ENCODE results near the gene GFOD2. TPM values are rescaled to one million over a fixed set of nuclear protein-coding genes. Genes with fewer than 3 reads are reported as not detected.

GFOD2 gene
- total and polyA plus RNA-seq, 2 experiments from 2014 or later, result 19.3 to 34.3 TPM

DNA sequence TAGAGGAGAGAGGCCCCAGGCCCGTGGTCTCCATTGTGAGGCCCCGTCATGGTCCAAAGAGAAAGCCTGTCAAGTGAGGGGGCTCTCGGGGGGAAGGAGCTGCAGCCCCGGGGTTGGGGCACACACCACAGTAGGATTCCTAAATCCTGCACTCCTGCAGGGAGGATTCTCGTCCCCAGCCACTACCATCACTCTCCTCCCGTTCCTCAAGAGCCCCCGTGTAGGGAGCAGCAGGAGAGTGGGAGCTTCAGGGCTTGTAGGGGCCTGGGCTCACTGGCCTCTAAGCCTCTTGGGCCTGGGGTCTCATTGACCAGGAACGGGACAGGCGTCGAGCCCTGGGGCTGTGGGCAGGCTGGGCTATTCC is 51.7 kb downstream of the GFOD2 start:
- H3K4me1 Mint-ChIP-seq, result peaks cover 10% of the 10 kb centered on the region
- no peak overlapping the region for H3K27ac Mint-ChIP-seq
- Histone ChIP-seq H3K4me2 (peak overlapping the region; percentile 93), H3K27ac (ENCODE audit: low read depth) (no peak overlapping the region), H4K20me1 (replicated peaks; ENCODE audit: insufficient read depth) (0 out of 2 replicates have a peak, but pooled peaks cover 5% of the 10 kb centered on the region), H3K27me3 (ENCODE audit: insufficient read depth) (peaks cover 10% of the 10 kb centered on the region), H3K79me2 (replicated peaks; ENCODE audit: insufficient read depth) (no peaks in the 10 kb centered on the region), H3K9me2 (ENCODE audit: insufficient read depth) (no peaks in the 10 kb centered on the region), H2AFZ (peak overlapping the region; percentile 91; the same call in 1 of the 2 replicates), H3K4me1 (ENCODE audit: insufficient read depth) (peaks cover 7% of the 10 kb centered on the region; the same call in 1 of the 2 replicates), H3K4me3 (peak overlapping the region; percentile 90), H3K36me3 (ENCODE audit: insufficient read depth) (no peaks in the 10 kb centered on the region), H3F3A (replicated peaks; ENCODE audit: low read depth) (peaks cover 23% of the 10 kb centered on the region)
- no peak for DNase-seq (ENCODE audit: low spot score)
- ATAC-seq, result no peak
- peaks cover 3% of the 10 kb centered on the region for H3K36me3 Mint-ChIP-seq (ENCODE audit: low read depth)
- H3K4me3 Mint-ChIP-seq, result peak overlapping the region; percentile 76; the same call in 2 of the 3 replicates
- TF ChIP-seq NANOG (IDR thresholded peaks at IDR 0.05; ENCODE audit: borderline replicate concordance), result no peak
- H3K9me3 Mint-ChIP-seq, result no peaks in the 10 kb centered on the region
- peaks cover 26% of the 10 kb centered on the region for H3K27me3 Mint-ChIP-seq (ENCODE audit: insufficient read depth, low read depth, poor library complexity)

GRCh38 chr16:67666559-67667452 is 52.3 kb downstream of the GFOD2 start, which contains the start of the genes C16orf86 and ENKD1:
TSS of gene C16orf86 (plus strand) at chr16:67666814. CDS start at chr16:67666971, 157 bp downstream.
TSS of gene ENKD1 (minus strand) at chr16:67666750. CDS start at chr16:67666442, 308 bp downstream.
- peak within 1 kb of the TSS; percentile 90 for H3K4me3 ChIP-seq
- peak within 1 kb of the TSS; percentile 93 for H3K4me2 ChIP-seq
- no peaks in the 10 kb centered on the region for H3K9me2 ChIP-seq (ENCODE audit: insufficient read depth)
- H4K20me1 ChIP-seq (replicated peaks; ENCODE audit: insufficient read depth), result 0 out of 2 replicates have a peak, but pooled peaks cover 5% of the 10 kb centered on the region
- Mint-ChIP-seq H3K4me1 (peaks cover 14% of the 10 kb centered on the region), H3K36me3 (ENCODE audit: low read depth) (peaks cover 3% of the 10 kb centered on the region), H3K4me3 (peak within 1 kb of the TSS; percentile 76), H3K27me3 (ENCODE audit: insufficient read depth, low read depth, poor library complexity) (peaks cover 27% of the 10 kb centered on the region), H3K9me3 (no peaks in the 10 kb centered on the region), H3K27ac (no peak within 1 kb of the TSS)
- H3K4me1 ChIP-seq (ENCODE audit: insufficient read depth), result peaks cover 9% of the 10 kb centered on the region; the same call in 1 of the 2 replicates
- ATAC-seq (peak; percentile 65), DNase-seq (ENCODE audit: low spot score) (peak; percentile 93)
- H3K79me2 ChIP-seq (replicated peaks; ENCODE audit: insufficient read depth), result no peaks in the 10 kb centered on the region
- peaks cover 10% of the 10 kb centered on the region for H3K27me3 ChIP-seq (ENCODE audit: insufficient read depth)
- no peaks in the 10 kb centered on the region for H3K36me3 ChIP-seq (ENCODE audit: insufficient read depth)
- no peak within 1 kb of the TSS for H3K27ac ChIP-seq (ENCODE audit: low read depth)
- H3F3A ChIP-seq (replicated peaks; ENCODE audit: low read depth), result peaks cover 24% of the 10 kb centered on the region
- H2AFZ ChIP-seq, result peak within 1 kb of the TSS; percentile 91
- TF ChIP-seq POLR2AphosphoS5 (IDR thresholded peaks at IDR 0.05; ENCODE audit: low read depth) (0 out of 2 replicates have a peak, but pooled peaks have one; percentile 1), JUNB (IDR thresholded peaks at IDR 0.05; ENCODE audit: unreplicated experiment) (no peak), EZH2 (IDR thresholded peaks at IDR 0.05; ENCODE audit: low read depth, unreplicated experiment) (no peak)
- TF ChIP-seq, protein P1, sequence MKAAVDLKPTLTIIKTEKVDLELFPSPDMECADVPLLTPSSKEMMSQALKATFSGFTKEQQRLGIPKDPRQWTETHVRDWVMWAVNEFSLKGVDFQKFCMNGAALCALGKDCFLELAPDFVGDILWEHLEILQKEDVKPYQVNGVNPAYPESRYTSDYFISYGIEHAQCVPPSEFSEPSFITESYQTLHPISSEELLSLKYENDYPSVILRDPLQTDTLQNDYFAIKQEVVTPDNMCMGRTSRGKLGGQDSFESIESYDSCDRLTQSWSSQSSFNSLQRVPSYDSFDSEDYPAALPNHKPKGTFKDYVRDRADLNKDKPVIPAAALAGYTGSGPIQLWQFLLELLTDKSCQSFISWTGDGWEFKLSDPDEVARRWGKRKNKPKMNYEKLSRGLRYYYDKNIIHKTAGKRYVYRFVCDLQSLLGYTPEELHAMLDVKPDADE (IDR thresholded peaks at IDR 0.05), result peak; percentile 84

DNA sequence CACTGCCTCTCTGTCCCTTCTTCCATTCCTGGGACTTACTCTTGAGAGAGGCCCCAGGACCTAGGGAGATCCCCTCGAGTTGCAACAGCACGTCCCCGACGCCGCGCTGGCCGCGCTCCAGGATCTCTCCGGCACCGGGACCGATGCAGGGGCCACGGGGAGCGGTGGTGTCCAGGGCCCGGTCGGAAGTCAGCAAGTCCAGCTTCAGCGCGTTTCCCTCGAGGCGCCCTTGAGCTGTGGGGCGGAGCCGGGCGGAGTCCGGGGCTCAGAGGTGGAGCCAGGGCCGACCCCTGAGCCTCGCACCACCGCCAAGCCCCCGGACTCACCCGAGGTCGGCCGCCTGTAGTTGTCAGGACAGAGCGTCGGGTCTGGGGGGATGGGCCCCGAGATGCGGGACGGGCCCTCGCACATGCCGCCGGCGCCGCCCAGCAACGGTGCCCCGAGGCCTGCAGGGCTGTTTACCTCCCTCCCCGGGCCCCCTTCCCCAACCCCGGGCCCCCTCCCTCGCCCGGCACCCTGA is 53.0 kb downstream of the GFOD2 start:
- ATAC-seq, result peak; percentile 42
- H3K4me2 ChIP-seq, result peak overlapping the region; percentile 93
- no peaks in the 10 kb centered on the region for H3K9me2 ChIP-seq (ENCODE audit: insufficient read depth)
- DNase-seq (ENCODE audit: low spot score), result peak; percentile 77
- peaks cover 10% of the 10 kb centered on the region for H3K27me3 ChIP-seq (ENCODE audit: insufficient read depth)
- Mint-ChIP-seq H3K27ac (no peak overlapping the region), H3K4me1 (peaks cover 17% of the 10 kb centered on the region), H3K4me3 (peak overlapping the region; percentile 74), H3K9me3 (no peaks in the 10 kb centered on the region; the same call in 2 of the 3 replicates), H3K36me3 (ENCODE audit: low read depth) (peaks cover 3% of the 10 kb centered on the region), H3K27me3 (ENCODE audit: insufficient read depth, low read depth, poor library complexity) (peaks cover 28% of the 10 kb centered on the region)
- H3K27ac ChIP-seq (ENCODE audit: low read depth), result no peak overlapping the region
- peaks cover 31% of the 10 kb centered on the region for H3F3A ChIP-seq (replicated peaks; ENCODE audit: low read depth)
- H2AFZ ChIP-seq, result peak overlapping the region; percentile 91
- H3K4me1 ChIP-seq (ENCODE audit: insufficient read depth), result peaks cover 14% of the 10 kb centered on the region; the same call in 1 of the 2 replicates
- 0 out of 2 replicates have a peak, but pooled peaks cover 5% of the 10 kb centered on the region for H4K20me1 ChIP-seq (replicated peaks; ENCODE audit: insufficient read depth)
- TF ChIP-seq POLR2AphosphoS5 (IDR thresholded peaks at IDR 0.05; ENCODE audit: low read depth) (peak; percentile 10; the same call in 1 of the 2 replicates), ZNF331 (CRISPR knock-in tag; IDR thresholded peaks at IDR 0.05; ENCODE audit: low read depth) (no peak)
- TF ChIP-seq, protein P2, sequence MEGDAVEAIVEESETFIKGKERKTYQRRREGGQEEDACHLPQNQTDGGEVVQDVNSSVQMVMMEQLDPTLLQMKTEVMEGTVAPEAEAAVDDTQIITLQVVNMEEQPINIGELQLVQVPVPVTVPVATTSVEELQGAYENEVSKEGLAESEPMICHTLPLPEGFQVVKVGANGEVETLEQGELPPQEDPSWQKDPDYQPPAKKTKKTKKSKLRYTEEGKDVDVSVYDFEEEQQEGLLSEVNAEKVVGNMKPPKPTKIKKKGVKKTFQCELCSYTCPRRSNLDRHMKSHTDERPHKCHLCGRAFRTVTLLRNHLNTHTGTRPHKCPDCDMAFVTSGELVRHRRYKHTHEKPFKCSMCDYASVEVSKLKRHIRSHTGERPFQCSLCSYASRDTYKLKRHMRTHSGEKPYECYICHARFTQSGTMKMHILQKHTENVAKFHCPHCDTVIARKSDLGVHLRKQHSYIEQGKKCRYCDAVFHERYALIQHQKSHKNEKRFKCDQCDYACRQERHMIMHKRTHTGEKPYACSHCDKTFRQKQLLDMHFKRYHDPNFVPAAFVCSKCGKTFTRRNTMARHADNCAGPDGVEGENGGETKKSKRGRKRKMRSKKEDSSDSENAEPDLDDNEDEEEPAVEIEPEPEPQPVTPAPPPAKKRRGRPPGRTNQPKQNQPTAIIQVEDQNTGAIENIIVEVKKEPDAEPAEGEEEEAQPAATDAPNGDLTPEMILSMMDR (conservative IDR thresholded peaks at IDR 0.05; ENCODE audit: low read depth in 2 of 2), result 0 out of 4 replicates have a peak, but pooled peaks of 1 of the 2 experiments have one; percentile 4
- peak overlapping the region; percentile 90 for H3K4me3 ChIP-seq
- no peaks in the 10 kb centered on the region for H3K79me2 ChIP-seq (replicated peaks; ENCODE audit: insufficient read depth)
- H3K36me3 ChIP-seq (ENCODE audit: insufficient read depth), result no peaks in the 10 kb centered on the region

Data from GM23338 (cell line).